Measurements from ENCODE around the gene BTC. TPM values are rescaled to one million over a fixed set of nuclear protein-coding genes. Genes with fewer than 3 reads are reported as not detected.

The BTC gene
- total and polyA plus RNA-seq, 4 donors, result 0.09 to 0.84 (median 0.36) TPM

- H3K4me3 ChIP-seq (ENCODE audit: low read depth in 1 of 3, low read length in 3 of 3), result no peak overlapping the region
- 76% methylated on average over 2 of the region's 2 CpGs for WGBS
- no peaks in the 10 kb centered on the region for H3K36me3 ChIP-seq (ENCODE audit: control insufficient read depth in 4 of 4, insufficient read depth in 3 of 4, low read depth in 1 of 4, low read length in 3 of 4)
- TF ChIP-seq YY1 (IDR thresholded peaks at IDR 0.05), result no peak
- TF ChIP-seq ZBTB33 (IDR thresholded peaks at IDR 0.05), result no peak
- no peak for TF ChIP-seq HNF4G (IDR thresholded peaks at IDR 0.05)
- no peak for TF ChIP-seq EGR1 (IDR thresholded peaks at IDR 0.05; ENCODE audit: low read depth in 2 of 2)
- TF ChIP-seq HNF4A (conservative IDR thresholded peaks at IDR 0.05), result no peak
- TF ChIP-seq REST (IDR thresholded peaks at IDR 0.05), result no peak
- H3K9me3 ChIP-seq (ENCODE audit: control insufficient read depth in 4 of 4, low read length in 3 of 4), result no peaks in the 10 kb centered on the region
- H3K4me1 ChIP-seq (ENCODE audit: control insufficient read depth in 4 of 4, insufficient read depth in 4 of 4, low read length in 3 of 4), result no peaks in the 10 kb centered on the region
- H3K27me3 ChIP-seq (ENCODE audit: control insufficient read depth in 4 of 4, insufficient read depth in 4 of 4, low read length in 3 of 4), result peaks cover 0 to 3% (median 1%) of the 10 kb centered on the region in 4 donors
- DNase-seq (ENCODE audit: low spot score), result no peak
- no peak overlapping the region for H3K27ac ChIP-seq (ENCODE audit: low read depth in 1 of 2, low read length in 2 of 2)
- no peak overlapping the region for H3K9ac ChIP-seq (ENCODE audit: low read depth in 1 of 2, low read length in 2 of 2)
Measured at GRCh38 chr4:74805601-74806000, 11.3 kb upstream of the BTC start.

- no peak for DNase-seq (ENCODE audit: low spot score)
- no peak overlapping the region for H3K27ac ChIP-seq (ENCODE audit: low read depth in 1 of 2, low read length in 2 of 2)
- TF ChIP-seq RXRA (IDR thresholded peaks at IDR 0.05) (no peak), FOXA2 (IDR thresholded peaks at IDR 0.05) (no peak), TAF1 (conservative IDR thresholded peaks at IDR 0.05) (no peak), REST (IDR thresholded peaks at IDR 0.05) (no peak)
Measured at GRCh38 chr4:74800310-74800709, 6.0 kb upstream of the BTC start.

More at GRCh38 chr4:74800310-74800709, 6.0 kb upstream of the BTC start:
- H3K4me1 ChIP-seq (ENCODE audit: control insufficient read depth in 4 of 4, insufficient read depth in 4 of 4, low read length in 3 of 4), result no peaks in the 10 kb centered on the region
- WGBS, result 68% methylated on average over 3 of the region's 3 CpGs
- peaks cover 0 to 1% (median 0%) of the 10 kb centered on the region in 4 donors for H3K27me3 ChIP-seq (ENCODE audit: control insufficient read depth in 4 of 4, insufficient read depth in 4 of 4, low read length in 3 of 4)
- H3K4me3 ChIP-seq (ENCODE audit: low read depth in 1 of 3, low read length in 3 of 3), result no peak overlapping the region
- no peak overlapping the region for H3K9ac ChIP-seq (ENCODE audit: low read depth in 1 of 2, low read length in 2 of 2)
- H3K9me3 ChIP-seq (ENCODE audit: control insufficient read depth in 4 of 4, low read length in 3 of 4), result no peaks in the 10 kb centered on the region
- H3K36me3 ChIP-seq (ENCODE audit: control insufficient read depth in 4 of 4, insufficient read depth in 3 of 4, low read depth in 1 of 4, low read length in 3 of 4), result no peaks in the 10 kb centered on the region
